ENCODE measurements around the gene KLF11. TPM values are rescaled to one million over a fixed set of nuclear protein-coding genes. Genes with fewer than 3 reads are reported as not detected.

The KLF11 gene
- total RNA-seq, 1 donor from 2014 or later, result 30.4 TPM

DNA sequence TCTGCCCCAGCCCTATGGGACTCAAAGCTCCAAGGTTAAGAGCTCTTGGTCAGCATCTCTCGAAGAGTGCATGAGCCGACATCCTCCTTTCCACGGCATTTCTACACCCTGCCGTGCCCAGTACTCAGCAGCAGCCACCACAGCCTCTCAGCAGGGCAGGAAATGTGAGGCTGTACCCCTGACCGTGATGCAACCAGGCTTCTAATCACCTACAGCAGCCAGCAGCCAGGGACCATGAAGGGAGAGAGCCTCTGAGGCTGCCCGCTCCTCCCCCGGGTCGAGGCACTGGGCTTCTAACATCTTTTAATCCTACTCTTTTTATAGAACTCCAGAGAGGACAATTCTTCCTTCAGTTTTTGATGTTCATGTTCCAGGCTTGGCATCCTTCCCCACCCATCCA is 30.4 kb downstream of the KLF11 start:
- TF ChIP-seq POLR2A (IDR thresholded peaks at IDR 0.05) (no peak), POLR2AphosphoS5 (IDR thresholded peaks at IDR 0.05; ENCODE audit: insufficient read depth in 1 of 2, low read depth in 1 of 2) (no peak)
- TF ChIP-seq, protein P1, sequence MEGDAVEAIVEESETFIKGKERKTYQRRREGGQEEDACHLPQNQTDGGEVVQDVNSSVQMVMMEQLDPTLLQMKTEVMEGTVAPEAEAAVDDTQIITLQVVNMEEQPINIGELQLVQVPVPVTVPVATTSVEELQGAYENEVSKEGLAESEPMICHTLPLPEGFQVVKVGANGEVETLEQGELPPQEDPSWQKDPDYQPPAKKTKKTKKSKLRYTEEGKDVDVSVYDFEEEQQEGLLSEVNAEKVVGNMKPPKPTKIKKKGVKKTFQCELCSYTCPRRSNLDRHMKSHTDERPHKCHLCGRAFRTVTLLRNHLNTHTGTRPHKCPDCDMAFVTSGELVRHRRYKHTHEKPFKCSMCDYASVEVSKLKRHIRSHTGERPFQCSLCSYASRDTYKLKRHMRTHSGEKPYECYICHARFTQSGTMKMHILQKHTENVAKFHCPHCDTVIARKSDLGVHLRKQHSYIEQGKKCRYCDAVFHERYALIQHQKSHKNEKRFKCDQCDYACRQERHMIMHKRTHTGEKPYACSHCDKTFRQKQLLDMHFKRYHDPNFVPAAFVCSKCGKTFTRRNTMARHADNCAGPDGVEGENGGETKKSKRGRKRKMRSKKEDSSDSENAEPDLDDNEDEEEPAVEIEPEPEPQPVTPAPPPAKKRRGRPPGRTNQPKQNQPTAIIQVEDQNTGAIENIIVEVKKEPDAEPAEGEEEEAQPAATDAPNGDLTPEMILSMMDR (IDR thresholded peaks at IDR 0.05), result no peak
- Histone ChIP-seq H3K4me3 (no peak overlapping the region), H3K36me3 (no peaks in the 10 kb centered on the region), H3K4me1 (no peaks in the 10 kb centered on the region), H3K27me3 (no peaks in the 10 kb centered on the region), H3K27ac (no peak overlapping the region), H3K9me3 (no peaks in the 10 kb centered on the region)
- DNase-seq (ENCODE audit: extremely low spot score in 2 of 2), result no peak
- intact Hi-C loops (cut with DNase I), result loop anchor here (2.0 kb wide), 1 partner anchor 347 kb away; no protein-coding TSS in a partner anchor

- H3K27ac ChIP-seq, result no peak overlapping the region
- H3K4me1 ChIP-seq, result no peaks in the 10 kb centered on the region
- H3K9me3 ChIP-seq, result no peaks in the 10 kb centered on the region
- no peaks in the 10 kb centered on the region for H3K36me3 ChIP-seq
- H3K4me3 ChIP-seq, result no peak overlapping the region
- DNase-seq (ENCODE audit: extremely low spot score in 2 of 2), result no peak
- intact Hi-C loops (cut with DNase I), result no loop called here
- no peak for TF ChIP-seq POLR2AphosphoS5 (IDR thresholded peaks at IDR 0.05; ENCODE audit: insufficient read depth in 1 of 2, low read depth in 1 of 2)
- H3K27me3 ChIP-seq, result no peaks in the 10 kb centered on the region
These were observed 31.8 kb downstream of the KLF11 start for GRCh38 chr2:10075101-10075500.

- H3K27me3 ChIP-seq, result no peaks in the 10 kb centered on the region
- intact Hi-C loops (cut with DNase I), result no loop called here
These were observed 32.3 kb downstream of the KLF11 start for GRCh38 chr2:10075571-10076209.

DNA sequence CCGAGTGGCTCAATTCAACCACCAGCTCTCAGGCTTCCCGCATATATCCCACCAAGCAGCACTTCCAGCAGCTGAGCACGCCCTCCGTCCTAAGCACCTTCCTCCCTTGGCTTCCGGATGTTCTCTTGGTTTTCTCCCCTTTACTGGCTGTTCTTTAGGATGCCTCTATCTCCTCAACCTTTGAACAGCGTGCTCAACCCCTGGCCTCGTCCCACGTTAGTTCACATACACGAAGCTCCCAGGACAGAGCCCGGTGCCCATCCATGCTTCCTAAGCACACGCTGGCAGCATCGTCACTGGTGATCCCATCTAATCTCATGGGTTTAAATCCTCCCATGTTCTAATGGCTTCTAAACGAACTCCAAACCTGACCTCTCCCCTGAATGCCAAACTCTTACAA is 33.2 kb downstream of the KLF11 start:
- Histone ChIP-seq H3K27me3 (no peaks in the 10 kb centered on the region), H3K4me3 (no peak overlapping the region), H3K36me3 (no peaks in the 10 kb centered on the region), H3K27ac (no peak overlapping the region), H3K9me3 (no peaks in the 10 kb centered on the region), H3K4me1 (peaks cover 9% of the 10 kb centered on the region)
- TF ChIP-seq POLR2A (IDR thresholded peaks at IDR 0.05) (no peak), POLR2AphosphoS5 (IDR thresholded peaks at IDR 0.05; ENCODE audit: insufficient read depth in 1 of 2, low read depth in 1 of 2) (no peak)
- TF ChIP-seq, protein P1 (IDR thresholded peaks at IDR 0.05), result no peak
- no peak for DNase-seq (ENCODE audit: extremely low spot score in 2 of 2)
- intact Hi-C loops (cut with DNase I), result no loop called here

More at GRCh38 chr2:10075571-10076209, 32.3 kb downstream of the KLF11 start:
- TF ChIP-seq, protein P1 (IDR thresholded peaks at IDR 0.05), result no peak
- TF ChIP-seq POLR2A (IDR thresholded peaks at IDR 0.05) (no peak), POLR2AphosphoS5 (IDR thresholded peaks at IDR 0.05; ENCODE audit: insufficient read depth in 1 of 2, low read depth in 1 of 2) (no peak)
- H3K9me3 ChIP-seq, result no peaks in the 10 kb centered on the region
- DNase-seq (ENCODE audit: extremely low spot score in 2 of 2), result no peak
- H3K36me3 ChIP-seq, result no peaks in the 10 kb centered on the region
- peaks cover 5% of the 10 kb centered on the region for H3K4me1 ChIP-seq
- H3K27ac ChIP-seq, result no peak overlapping the region
- H3K4me3 ChIP-seq, result no peak overlapping the region

- intact Hi-C loops (cut with DNase I), result no loop called here
- Histone ChIP-seq H3K4me3 (no peak overlapping the region), H3K4me1 (peaks cover 9% of the 10 kb centered on the region), H3K9me3 (no peaks in the 10 kb centered on the region), H3K27ac (no peak overlapping the region), H3K27me3 (no peaks in the 10 kb centered on the region), H3K36me3 (no peaks in the 10 kb centered on the region)
- TF ChIP-seq POLR2AphosphoS5 (IDR thresholded peaks at IDR 0.05; ENCODE audit: insufficient read depth in 1 of 2, low read depth in 1 of 2) (no peak), POLR2A (IDR thresholded peaks at IDR 0.05) (no peak)
- TF ChIP-seq, protein P1 (IDR thresholded peaks at IDR 0.05), result no peak
- DNase-seq (ENCODE audit: extremely low spot score in 2 of 2), result no peak
These were observed 33.7 kb downstream of the KLF11 start for GRCh38 chr2:10076988-10077527.

All from vagina (tissue), 2 donors.